DOHH2 (cell line): ENCODE data around the gene EHD4.

Experiments
- H3F3A ChIP-seq: fragments of 200-600 bp; sonication (generic), shearing (Covaris generic); 2 replicates; pipeline ENCODE4 v1.6.0; 2016; ENCODE audit warnings: antibody characterized with exemption, mild to moderate bottlenecking; ENCODE audit not compliant: control insufficient read depth, insufficient read depth
- H3K27ac ChIP-seq: fragments of 200-600 bp; sonication (generic); 2 replicates; pipeline ENCODE4 v1.5.1; 2014; ENCODE audit warnings: low read depth, mild to moderate bottlenecking, low read length, moderate library complexity
- H3K27me3 ChIP-seq: fragments of 200-600 bp; sonication (generic); 2 replicates; pipeline ENCODE4 v1.6.1; 2014; ENCODE audit warnings: mild to moderate bottlenecking, low read length, mixed read lengths; ENCODE audit not compliant: control insufficient read depth
- H3K36me3 ChIP-seq: fragments of 200-600 bp; sonication (generic); 2 replicates; pipeline ENCODE4 v1.6.1; 2014; ENCODE audit warnings: mild to moderate bottlenecking, low read length, moderate library complexity, mixed read lengths; ENCODE audit not compliant: control insufficient read depth
- H3K4me1 ChIP-seq: fragments of 200-600 bp; sonication (generic); 2 replicates; pipeline ENCODE4 v1.6.1; 2014; ENCODE audit warnings: mild to moderate bottlenecking, low read length, mixed read lengths; ENCODE audit not compliant: control insufficient read depth
- H3K4me2 ChIP-seq: fragments of 200-600 bp; sonication (generic); 2 replicates; pipeline ENCODE4 v1.6.0; 2014; ENCODE audit warnings: mild to moderate bottlenecking, low read length, moderate library complexity
- H3K4me3 ChIP-seq: fragments of 200-600 bp; sonication (generic); 2 replicates; pipeline ENCODE4 v1.5.1; 2014; ENCODE audit warnings: mild to moderate bottlenecking, low read length, mixed read lengths
- H3K79me2 ChIP-seq: fragments of 200-600 bp; sonication (generic); 2 replicates; pipeline ENCODE4 v1.6.1; 2014; ENCODE audit warnings: mild to moderate bottlenecking, low read length, mixed read lengths; ENCODE audit not compliant: control insufficient read depth
- H3K9me2 ChIP-seq: fragments of 200-600 bp; sonication (generic); replicated peaks from 2 replicates; pipeline ENCODE4 v1.6.1; 2014; ENCODE audit warnings: mild to moderate bottlenecking, low read length, mixed read lengths; ENCODE audit not compliant: control insufficient read depth
- H3K9me3 ChIP-seq: fragments of 200-600 bp; sonication (generic); 2 replicates; pipeline ENCODE4 v1.6.1; 2014; ENCODE audit warnings: antibody characterized with exemption, low read length, mixed read lengths; ENCODE audit not compliant: control insufficient read depth, insufficient read depth
- H4K20me1 ChIP-seq: fragments of 200-600 bp; sonication (generic); 2 replicates; pipeline ENCODE4 v1.6.0; 2014; ENCODE audit warnings: low read depth, mild to moderate bottlenecking, antibody characterized with exemption, low read length, moderate library complexity; ENCODE audit not compliant: control insufficient read depth, insufficient read depth
- EZH2phosphoT487 ChIP-seq: fragments of 200-600 bp; sonication (generic); IDR thresholded peaks from 2 replicates; pipeline ENCODE4 v1.6.1; 2017; ENCODE audit warnings: borderline replicate concordance, mild to moderate bottlenecking, antibody characterized with exemption, low read length, moderate library complexity, mixed read lengths
- TF ChIP-seq, protein P1 (sequence below): fragments of 200-600 bp; sonication (generic); IDR thresholded peaks from one replicate; pipeline ENCODE4 v1.5.1; 2014; ENCODE audit warnings: antibody characterized with exemption, mild to moderate bottlenecking, low read depth, low read length; ENCODE audit not compliant: poor library complexity, severe bottlenecking

The EHD4 gene

DNA sequence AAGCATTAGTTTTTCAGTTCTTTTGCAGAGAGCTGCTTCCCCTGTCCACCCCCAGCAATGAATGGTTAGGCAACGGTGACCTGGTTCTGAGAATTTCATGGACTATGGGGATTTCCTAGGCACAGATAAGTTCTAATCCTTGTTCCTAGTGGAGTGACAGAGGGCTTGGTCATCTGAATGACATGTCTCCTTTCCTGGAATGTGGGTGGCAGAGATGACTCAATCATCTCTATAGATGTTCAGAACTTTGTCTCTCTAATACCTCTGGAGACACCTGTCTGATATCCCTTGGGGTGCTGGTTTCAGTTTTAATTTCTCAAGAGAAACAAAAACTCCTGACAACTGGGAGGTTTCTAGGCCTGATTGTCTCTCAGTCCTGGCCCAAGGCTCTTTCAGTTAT is 38.1 kb upstream of the EHD4 start:
- Histone ChIP-seq H3F3A (no peaks in the 10 kb centered on the region), H3K4me2 (no peak overlapping the region), H3K4me3 (no peak overlapping the region), H3K9me2 (no peaks in the 10 kb centered on the region), H4K20me1 (no peaks in the 10 kb centered on the region), H3K4me1 (no peaks in the 10 kb centered on the region), H3K79me2 (no peaks in the 10 kb centered on the region), H3K27me3 (peaks cover 14% of the 10 kb centered on the region), H3K9me3 (no peaks in the 10 kb centered on the region), H3K27ac (no peak overlapping the region), H3K36me3 (no peaks in the 10 kb centered on the region)
- TF ChIP-seq, protein P1, sequence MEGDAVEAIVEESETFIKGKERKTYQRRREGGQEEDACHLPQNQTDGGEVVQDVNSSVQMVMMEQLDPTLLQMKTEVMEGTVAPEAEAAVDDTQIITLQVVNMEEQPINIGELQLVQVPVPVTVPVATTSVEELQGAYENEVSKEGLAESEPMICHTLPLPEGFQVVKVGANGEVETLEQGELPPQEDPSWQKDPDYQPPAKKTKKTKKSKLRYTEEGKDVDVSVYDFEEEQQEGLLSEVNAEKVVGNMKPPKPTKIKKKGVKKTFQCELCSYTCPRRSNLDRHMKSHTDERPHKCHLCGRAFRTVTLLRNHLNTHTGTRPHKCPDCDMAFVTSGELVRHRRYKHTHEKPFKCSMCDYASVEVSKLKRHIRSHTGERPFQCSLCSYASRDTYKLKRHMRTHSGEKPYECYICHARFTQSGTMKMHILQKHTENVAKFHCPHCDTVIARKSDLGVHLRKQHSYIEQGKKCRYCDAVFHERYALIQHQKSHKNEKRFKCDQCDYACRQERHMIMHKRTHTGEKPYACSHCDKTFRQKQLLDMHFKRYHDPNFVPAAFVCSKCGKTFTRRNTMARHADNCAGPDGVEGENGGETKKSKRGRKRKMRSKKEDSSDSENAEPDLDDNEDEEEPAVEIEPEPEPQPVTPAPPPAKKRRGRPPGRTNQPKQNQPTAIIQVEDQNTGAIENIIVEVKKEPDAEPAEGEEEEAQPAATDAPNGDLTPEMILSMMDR: no peak
- no peak for TF ChIP-seq EZH2phosphoT487

DNA sequence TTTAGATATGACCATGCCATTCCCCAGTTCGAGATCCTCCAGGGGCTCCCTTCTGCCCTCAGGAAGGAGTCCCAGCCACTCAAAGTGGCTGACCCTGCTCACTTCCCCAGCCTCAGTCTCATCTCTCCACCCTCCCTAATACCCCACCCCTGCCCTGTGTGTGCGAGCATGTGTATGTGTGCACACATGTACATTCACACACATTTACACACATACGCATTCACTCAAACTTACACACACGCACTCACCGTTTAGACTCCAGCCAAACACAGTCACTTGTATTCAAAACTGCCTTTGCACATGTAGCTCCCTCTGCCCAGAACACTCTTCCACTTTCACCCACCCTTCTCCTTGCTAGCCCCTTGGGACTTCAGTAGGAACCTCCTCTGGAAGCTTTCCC is 37.1 kb upstream of the EHD4 start:
- H3K27me3 ChIP-seq: peaks cover 14% of the 10 kb centered on the region
- H3F3A ChIP-seq: no peaks in the 10 kb centered on the region
- H4K20me1 ChIP-seq: no peaks in the 10 kb centered on the region
- H3K9me3 ChIP-seq: no peaks in the 10 kb centered on the region
- H3K36me3 ChIP-seq: no peaks in the 10 kb centered on the region
- no peak overlapping the region for H3K4me2 ChIP-seq
- TF ChIP-seq, protein P1: no peak
- TF ChIP-seq EZH2phosphoT487: no peak
- no peak overlapping the region for H3K4me3 ChIP-seq
- H3K4me1 ChIP-seq: no peaks in the 10 kb centered on the region
- no peaks in the 10 kb centered on the region for H3K9me2 ChIP-seq
- no peak overlapping the region for H3K27ac ChIP-seq
- H3K79me2 ChIP-seq: no peaks in the 10 kb centered on the region

DNA sequence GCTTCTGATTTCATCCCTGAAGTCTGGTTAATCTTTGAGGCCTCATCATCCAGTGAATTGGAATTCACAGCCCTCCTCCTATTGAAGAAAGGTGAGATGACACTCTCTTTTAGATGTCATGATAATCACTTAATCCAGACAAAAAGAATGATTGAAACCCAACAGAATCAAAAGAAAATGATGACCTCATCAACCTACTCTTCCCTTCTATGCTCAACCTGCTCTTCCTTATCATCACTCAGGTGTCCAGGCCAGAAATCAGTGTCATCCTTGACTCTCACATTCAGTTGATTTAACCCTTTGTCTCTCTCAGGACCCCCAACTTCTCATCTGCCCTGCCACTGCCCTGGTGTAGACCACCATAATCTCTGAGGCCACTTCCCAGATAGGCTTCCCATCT is 36.7 kb upstream of the EHD4 start:
- H3F3A ChIP-seq: no peaks in the 10 kb centered on the region
- no peaks in the 10 kb centered on the region for H3K36me3 ChIP-seq
- H3K79me2 ChIP-seq: no peaks in the 10 kb centered on the region
- peaks cover 14% of the 10 kb centered on the region for H3K27me3 ChIP-seq
- no peak for TF ChIP-seq EZH2phosphoT487
- TF ChIP-seq, protein P1: no peak
- no peaks in the 10 kb centered on the region for H3K9me3 ChIP-seq
- no peak overlapping the region for H3K27ac ChIP-seq
- H3K4me1 ChIP-seq: no peaks in the 10 kb centered on the region
- no peak overlapping the region for H3K4me3 ChIP-seq
- H4K20me1 ChIP-seq: no peaks in the 10 kb centered on the region
- H3K4me2 ChIP-seq: no peak overlapping the region
- H3K9me2 ChIP-seq: no peaks in the 10 kb centered on the region

DNA sequence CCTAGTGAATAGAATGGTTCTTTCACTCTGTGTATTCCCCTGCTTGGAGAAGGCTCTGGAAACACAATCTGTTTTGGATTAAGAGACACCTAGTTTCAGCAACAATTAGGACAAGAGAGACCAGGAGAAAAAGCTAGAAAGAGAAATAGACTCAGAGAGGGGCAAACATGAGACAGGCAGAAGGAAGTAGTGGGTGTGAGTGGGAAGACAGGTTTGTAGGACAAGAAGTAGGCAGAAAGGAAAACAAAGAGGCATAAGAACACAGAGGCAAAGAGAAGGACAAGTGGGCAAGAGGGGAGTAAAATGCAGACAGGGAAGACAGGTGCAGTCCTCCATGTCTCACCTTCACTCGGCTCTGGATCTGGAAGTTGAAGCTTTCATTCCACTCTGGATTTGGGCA is 35.0 kb upstream of the EHD4 start:
- H3K9me3 ChIP-seq: no peaks in the 10 kb centered on the region
- no peak overlapping the region for H3K4me2 ChIP-seq
- no peaks in the 10 kb centered on the region for H4K20me1 ChIP-seq
- TF ChIP-seq, protein P1: no peak
- H3K27ac ChIP-seq: no peak overlapping the region
- H3K4me3 ChIP-seq: no peak overlapping the region
- peaks cover 19% of the 10 kb centered on the region for H3K27me3 ChIP-seq
- no peaks in the 10 kb centered on the region for H3K36me3 ChIP-seq
- no peaks in the 10 kb centered on the region for H3K4me1 ChIP-seq
- H3F3A ChIP-seq: no peaks in the 10 kb centered on the region
- no peaks in the 10 kb centered on the region for H3K79me2 ChIP-seq
- H3K9me2 ChIP-seq: no peaks in the 10 kb centered on the region
